HEK293T (cell line): ENCODE results near the gene HOXD13.

Experiments
- CTCF ChIA-PET: fragments of 350-600 bp; formaldehyde crosslinking; extraction: SDS; loops from one replicate; lab custom pipeline; 2021; ENCODE audit warnings: antibody characterized with exemption, inconsistent platforms; lab: Yijun Ruan, JAX
- POLR2A ChIA-PET: fragments of 350-600 bp; formaldehyde crosslinking; extraction: SDS; loops from one replicate; lab custom pipeline; 2020; ENCODE audit warnings: antibody characterized with exemption, inconsistent platforms; lab: Yijun Ruan, JAX
- DNase-seq: peaks from one replicate; pipeline ENCODE4 v3.0.0; 2012; ENCODE audit warnings: mixed read lengths; ENCODE audit errors: extremely low spot score
- ARNT ChIP-seq: fragments of 450-650 bp; IDR thresholded peaks from 2 replicates; pipeline ENCODE4 v1.6.1; 2017; ENCODE audit warnings: mild to moderate bottlenecking
- BHLHE40 ChIP-seq: fragments of 450-650 bp; IDR thresholded peaks from 2 replicates; pipeline ENCODE4 v1.6.1; 2016; ENCODE audit warnings: mild to moderate bottlenecking, moderate library complexity, borderline replicate concordance
- CTBP1 ChIP-seq: fragments of 450-650 bp; IDR thresholded peaks from 2 replicates; pipeline ENCODE4 v1.6.1; 2016; ENCODE audit warnings: borderline replicate concordance
- ELF4 ChIP-seq: fragments of 450-650 bp; IDR thresholded peaks from 2 replicates; pipeline ENCODE4 v1.6.1; 2017; ENCODE audit warnings: antibody characterized with exemption
- FOXA1 ChIP-seq: fragments of 450-650 bp; IDR thresholded peaks from 2 replicates; pipeline ENCODE4 v1.6.1; 2016; ENCODE audit warnings: mild to moderate bottlenecking
- FOXK2 ChIP-seq: fragments of 450-650 bp; IDR thresholded peaks from 2 replicates; pipeline ENCODE4 v1.6.1; 2016; ENCODE audit warnings: mild to moderate bottlenecking
- FOXM1 ChIP-seq: fragments of 450-650 bp; IDR thresholded peaks from 2 replicates; pipeline ENCODE4 v1.6.1; 2017; ENCODE audit warnings: mild to moderate bottlenecking, borderline replicate concordance
- HDGF ChIP-seq: fragments of 450-650 bp; IDR thresholded peaks from 2 replicates; pipeline ENCODE4 v1.6.1; 2017; ENCODE audit warnings: antibody characterized with exemption, borderline replicate concordance
- L3MBTL2 ChIP-seq: fragments of 450-650 bp; conservative IDR thresholded peaks from 2 replicates; pipeline ENCODE4 v1.6.1; 2016; ENCODE audit warnings: mild to moderate bottlenecking
- LEF1 ChIP-seq: fragments of 450-650 bp; IDR thresholded peaks from 2 replicates; pipeline ENCODE4 v1.6.1; 2017; ENCODE audit warnings: mild to moderate bottlenecking, borderline replicate concordance
- NFRKB ChIP-seq: fragments of 450-650 bp; IDR thresholded peaks from 2 replicates; pipeline ENCODE4 v1.6.1; 2016; ENCODE audit warnings: mild to moderate bottlenecking, moderate library complexity
- PKNOX1 ChIP-seq: fragments of 450-650 bp; IDR thresholded peaks from 2 replicates; pipeline ENCODE4 v1.6.1; 2016
- SP1 ChIP-seq: fragments of 450-650 bp; IDR thresholded peaks from 2 replicates; pipeline ENCODE4 v1.6.1; 2017
- SUZ12 ChIP-seq: fragments of 450-650 bp; IDR thresholded peaks from 2 replicates; pipeline ENCODE4 v1.6.1; 2016; ENCODE audit warnings: mild to moderate bottlenecking
- TARDBP ChIP-seq: fragments of 450-650 bp; IDR thresholded peaks from 2 replicates; pipeline ENCODE4 v1.6.1; 2016
- ZNF384 ChIP-seq: fragments of 450-650 bp; IDR thresholded peaks from 2 replicates; pipeline ENCODE4 v1.6.1; 2016

Gene HOXD13

DNA sequence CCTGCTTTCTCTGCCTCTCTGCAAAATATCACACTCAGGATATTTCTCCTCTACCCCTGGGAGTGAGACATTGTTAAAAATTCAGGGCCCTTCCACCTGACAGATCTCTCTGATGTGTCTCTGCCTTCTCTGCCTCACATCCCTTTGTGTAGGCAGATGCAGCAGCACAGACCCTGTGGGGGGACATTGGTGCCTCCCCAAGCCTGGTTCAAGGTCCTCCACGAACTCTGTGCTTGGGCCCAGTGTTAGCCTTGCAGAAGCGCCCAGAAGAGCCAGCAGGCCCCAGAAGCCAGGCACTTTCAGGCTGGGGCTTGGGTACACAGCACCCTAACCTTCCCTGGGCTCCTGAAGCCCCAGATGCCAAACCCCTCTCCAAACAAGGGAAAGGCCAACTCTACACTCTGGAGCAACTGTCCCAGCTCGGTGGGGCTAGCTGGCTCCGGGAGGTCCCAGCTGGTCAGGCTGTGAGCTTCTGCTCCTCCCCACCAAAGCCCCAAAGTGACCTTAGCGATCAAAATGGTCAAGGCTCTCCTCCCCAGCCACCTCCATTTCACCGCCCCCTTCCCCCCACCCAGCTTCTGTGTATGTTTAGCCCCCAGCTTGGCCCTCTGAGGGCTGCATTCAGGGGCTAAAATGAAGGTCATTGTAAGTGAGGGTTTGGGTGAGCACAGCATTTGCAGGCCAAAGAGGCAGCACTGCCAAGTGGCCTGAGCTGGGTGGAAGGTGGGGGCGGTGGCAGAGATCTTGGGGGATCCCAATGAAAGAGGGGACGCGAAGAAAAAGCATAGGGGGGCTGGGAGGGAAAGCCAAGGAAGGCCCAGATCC is 32.6 kb downstream of the HOXD13 start:
- ChIA-PET POLR2A (interaction anchor here (3.8 kb wide), 1 partner anchor 20 kb away, joined by 24 read pairs; no protein-coding TSS in a partner anchor), CTCF (interaction anchor here (1.9 to 2.8 kb wide), 2 partner anchors 526 to 529 kb away, joined by 6 to 25 read pairs; no protein-coding TSS in a partner anchor)

GRCh38 chr2:176125772-176126054 is 33.2 kb downstream of the HOXD13 start:
- POLR2A ChIA-PET: interaction anchor here (3.8 kb wide), 1 partner anchor 20 kb away, joined by 24 read pairs; no protein-coding TSS in a partner anchor
- CTCF ChIA-PET: interaction anchor here (1.9 to 2.8 kb wide), 2 partner anchors 526 to 529 kb away, joined by 6 to 25 read pairs; no protein-coding TSS in a partner anchor
- TF ChIP-seq FOXA1: no peak
- no peak for TF ChIP-seq L3MBTL2
- no peak for TF ChIP-seq TARDBP
- TF ChIP-seq FOXK2: no peak
- TF ChIP-seq PKNOX1: no peak
- no peak for TF ChIP-seq NFRKB
- TF ChIP-seq LEF1: no peak
- no peak for TF ChIP-seq BHLHE40
- no peak for TF ChIP-seq ARNT
- no peak for TF ChIP-seq SUZ12
- no peak for TF ChIP-seq SP1
- no peak for TF ChIP-seq FOXM1
- no peak for TF ChIP-seq CTBP1
- no peak for TF ChIP-seq HDGF
- TF ChIP-seq ZNF384: no peak
- no peak for TF ChIP-seq ELF4
- no peak for DNase-seq

More for the DNA sequence above, 32.6 kb downstream of the HOXD13 start:
- no peak for DNase-seq
- TF ChIP-seq NFRKB (no peak), ZNF384 (no peak), LEF1 (no peak), FOXA1 (no peak), SUZ12 (no peak), ELF4 (no peak), ARNT (no peak), CTBP1 (no peak), TARDBP (no peak), FOXK2 (no peak), L3MBTL2 (no peak), HDGF (no peak), PKNOX1 (no peak), BHLHE40 (no peak), SP1 (no peak), FOXM1 (no peak)

DNA sequence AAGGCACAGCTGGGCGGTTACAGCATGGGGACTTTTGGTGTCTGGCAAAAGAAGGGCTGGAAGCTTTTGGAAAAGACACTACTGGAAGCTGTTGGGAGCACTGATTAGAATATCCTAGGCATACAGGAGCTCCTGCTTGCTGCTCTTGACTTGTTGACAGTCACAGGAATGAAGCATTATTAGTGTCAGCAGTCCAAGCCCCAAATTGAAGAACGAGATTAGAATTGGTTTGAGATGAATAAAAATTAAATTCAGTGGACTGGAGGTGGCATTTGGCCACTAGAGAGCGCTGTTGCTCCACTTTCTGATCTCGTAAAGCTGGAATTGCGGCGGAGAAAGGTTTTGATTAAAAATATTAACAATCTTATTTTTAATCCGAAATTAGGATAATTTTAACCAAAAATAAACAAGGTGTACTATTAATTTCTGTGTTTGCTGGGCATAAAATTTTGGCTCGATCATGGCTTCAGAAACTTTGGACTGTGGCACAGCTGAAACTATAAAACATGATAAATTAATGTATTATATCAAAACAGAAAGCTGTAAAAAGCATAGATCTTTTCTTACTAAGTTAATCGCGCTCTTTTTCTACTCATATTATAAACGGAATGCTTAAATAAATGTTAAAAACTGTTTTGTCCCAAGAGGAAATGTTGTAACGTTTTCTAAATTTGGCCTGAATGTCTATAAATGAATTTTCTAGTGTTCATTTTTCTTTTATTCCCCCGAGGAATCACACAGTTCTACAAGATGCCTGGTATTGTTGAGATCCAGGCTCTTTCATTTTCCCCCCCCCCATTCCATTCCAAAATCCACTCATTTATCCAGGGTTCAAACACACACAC is 34.6 kb downstream of the HOXD13 start:
- no peak for TF ChIP-seq L3MBTL2
- no peak for TF ChIP-seq CTBP1
- no peak for TF ChIP-seq FOXA1
- no peak for TF ChIP-seq FOXK2
- TF ChIP-seq FOXM1: no peak
- TF ChIP-seq LEF1: no peak
- TF ChIP-seq HDGF: no peak
- no peak for TF ChIP-seq BHLHE40
- TF ChIP-seq PKNOX1: no peak
- TF ChIP-seq NFRKB: no peak
- TF ChIP-seq SP1: no peak
- TF ChIP-seq ARNT: no peak
- TF ChIP-seq TARDBP: no peak
- TF ChIP-seq SUZ12: no peak
- TF ChIP-seq ZNF384: no peak
- no peak for TF ChIP-seq ELF4
- DNase-seq: no peak
- ChIA-PET POLR2A (interaction anchor here (0.8 to 3.8 kb wide), 2 partner anchors 22 to 33 kb away, joined by 3 to 24 read pairs; no protein-coding TSS in a partner anchor), CTCF (interaction anchor here (0.5 to 2.8 kb wide), 16 partner anchors 9 to 688 kb away, joined by 3 to 25 read pairs (median 4); no protein-coding TSS in a partner anchor)

- ChIA-PET CTCF (interaction anchor here (0.5 to 2.1 kb wide), 9 partner anchors 9 to 526 kb away, joined by 3 to 11 read pairs (median 5); no protein-coding TSS in a partner anchor), POLR2A (interaction anchor here (3.8 kb wide), 1 partner anchor 22 kb away, joined by 24 read pairs; no protein-coding TSS in a partner anchor)
- no peak for DNase-seq
- no peak for TF ChIP-seq ARNT
- TF ChIP-seq NFRKB: no peak
- no peak for TF ChIP-seq FOXM1
- no peak for TF ChIP-seq HDGF
- no peak for TF ChIP-seq CTBP1
- TF ChIP-seq SUZ12: no peak
- no peak for TF ChIP-seq ZNF384
- TF ChIP-seq TARDBP: no peak
- no peak for TF ChIP-seq FOXA1
- no peak for TF ChIP-seq PKNOX1
- TF ChIP-seq SP1: no peak
- no peak for TF ChIP-seq L3MBTL2
- no peak for TF ChIP-seq LEF1
- no peak for TF ChIP-seq FOXK2
- TF ChIP-seq ELF4: no peak
- TF ChIP-seq BHLHE40: no peak
Observed at GRCh38 chr2:176127774-176128072, 35.2 kb downstream of the HOXD13 start.
